GM18907 (cell line): ENCODE results near the gene SKIC2.
"Not testable (repeated sequence)": the region's sequence is repeated elsewhere in the genome, so short reads cannot be mapped to it uniquely, and the experiment has no call there.

Source experiments
- ATAC-seq: cut with Tn5 transposase; IDR thresholded peaks from one replicate; pipeline ENCODE4 v1.9.1; 2021; ENCODE audit warnings: mild to moderate bottlenecking, moderate library complexity; ENCODE audit not compliant: unreplicated experiment

SKIC2 gene

GRCh38 chr6:31958741-31959739 lies at the start of gene SKIC2, which contains the start of gene NELFE:
TSS of gene SKIC2 (plus strand) at chr6:31959175. CDS start at chr6:31959193, 18 bp downstream.
TSS of gene NELFE (minus strand) at chr6:31958971. CDS start at chr6:31958446, 525 bp downstream.
- ATAC-seq, result peak; percentile 92

DNA sequence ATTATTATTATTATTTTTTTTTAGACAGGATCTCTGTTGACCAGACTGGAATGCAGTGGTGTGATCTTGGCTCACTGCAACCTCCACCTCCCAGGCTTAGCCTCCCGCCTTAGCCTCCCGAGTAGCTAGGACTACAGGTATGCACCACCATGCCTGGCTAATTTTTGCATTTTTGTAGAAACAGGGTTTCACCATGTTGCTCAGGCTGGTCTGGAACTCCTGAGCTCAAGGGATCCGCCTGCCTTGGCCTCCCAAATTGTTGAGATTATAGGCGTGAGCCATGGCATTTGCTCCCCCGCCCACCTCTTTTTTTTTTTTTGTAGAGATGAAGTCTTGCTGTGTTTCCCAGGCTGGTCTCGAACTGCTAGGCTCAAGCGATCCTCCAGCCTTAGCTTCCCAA lies 49.7 kb upstream of the SKIC2 start:
- ATAC-seq, result not testable (repeated sequence)

- ATAC-seq, result no peak
Observed at GRCh38 chr6:31911826-31912585, 47.0 kb upstream of the SKIC2 start.

DNA sequence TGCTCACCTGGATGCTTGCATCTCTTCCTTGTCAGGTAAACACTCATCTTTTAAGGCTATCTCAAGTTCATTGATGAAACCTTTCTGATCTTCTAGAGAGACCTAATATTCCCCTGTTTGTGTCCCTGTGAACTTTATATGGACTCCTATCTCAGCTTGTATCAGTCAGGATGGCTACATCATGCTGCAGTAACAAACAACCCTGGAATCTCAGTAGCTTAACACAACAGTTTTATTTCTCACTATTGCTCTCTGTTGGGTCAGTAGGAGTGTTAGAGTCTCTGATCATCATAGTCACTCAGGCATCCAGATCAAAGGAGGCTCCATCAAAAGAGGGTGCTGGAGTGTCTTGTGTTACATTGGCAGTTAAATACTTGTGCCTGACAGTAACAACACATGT lies 43.6 kb upstream of the SKIC2 start:
- no peak for ATAC-seq

GRCh38 chr6:31915756-31916155 lies 43.2 kb upstream of the SKIC2 start:
- ATAC-seq, result no peak

DNA sequence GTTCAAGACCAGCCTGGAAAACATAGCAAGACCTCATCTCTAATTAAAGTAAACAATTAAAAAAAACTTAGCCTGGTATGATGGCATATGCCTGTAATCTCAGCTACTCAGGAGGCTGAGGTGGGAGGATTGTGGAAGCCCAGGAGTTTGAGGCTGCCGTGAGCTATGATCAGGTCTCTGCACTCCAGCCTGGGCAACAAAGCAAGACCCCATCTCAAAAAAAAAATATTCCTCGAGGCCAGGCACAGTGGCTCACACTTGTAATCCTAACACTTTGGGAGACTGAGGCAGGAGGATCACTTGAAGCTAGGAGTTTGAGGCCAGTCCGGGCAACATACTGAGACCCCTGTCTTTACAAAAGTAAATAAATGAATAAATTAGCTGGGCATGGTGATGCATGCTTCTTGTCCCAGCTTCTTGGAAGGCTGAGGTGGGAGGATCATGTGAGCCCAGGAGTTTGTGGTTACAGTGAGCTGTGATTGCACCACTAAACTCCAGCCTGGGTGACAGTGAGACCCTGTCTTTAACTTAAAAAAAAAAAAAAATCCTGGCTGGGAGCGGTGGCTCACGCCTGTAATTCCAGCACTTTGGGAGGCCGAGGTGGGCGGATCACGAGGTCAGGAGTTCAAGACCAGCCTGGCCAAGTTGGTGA lies 40.8 kb upstream of the SKIC2 start:
- ATAC-seq, result no peak

DNA sequence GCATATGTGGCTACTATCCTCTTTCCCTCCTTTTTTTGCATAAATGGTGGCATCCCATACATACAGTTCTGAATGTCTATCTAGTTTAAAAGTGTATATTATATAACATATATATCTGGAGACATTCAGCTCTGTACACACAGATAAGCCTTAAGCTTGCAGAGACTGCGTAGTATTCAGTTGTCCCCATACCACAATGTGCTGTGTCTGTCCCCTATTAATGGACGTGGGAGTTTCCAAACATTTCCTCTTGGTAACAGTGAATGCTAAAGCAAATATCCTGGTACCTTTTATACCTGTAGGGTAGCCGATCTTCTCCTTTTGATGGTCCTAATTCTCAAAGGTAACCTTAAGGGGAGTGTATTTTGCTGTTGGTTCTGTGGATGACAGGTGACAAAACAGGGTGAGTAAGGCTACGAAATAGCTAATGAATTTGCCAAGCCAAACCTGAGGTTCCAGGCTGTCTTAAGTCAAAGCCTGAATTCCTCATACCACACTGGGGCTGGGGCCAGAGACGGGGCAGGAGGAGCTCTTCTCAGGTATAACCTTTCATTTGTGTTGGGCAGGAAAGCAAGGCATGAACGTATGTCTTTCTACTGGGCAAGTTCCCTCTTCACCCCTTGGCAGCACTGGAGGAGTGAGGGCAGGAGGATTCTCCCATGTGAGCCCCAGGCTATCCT lies 39.2 kb upstream of the SKIC2 start:
- ATAC-seq, result no peak

- no peak for ATAC-seq
Observed at GRCh38 chr6:31920811-31921210, 38.2 kb upstream of the SKIC2 start.

GRCh38 chr6:31922942-31923341 lies 36.0 kb upstream of the SKIC2 start:
- no peak for ATAC-seq

DNA sequence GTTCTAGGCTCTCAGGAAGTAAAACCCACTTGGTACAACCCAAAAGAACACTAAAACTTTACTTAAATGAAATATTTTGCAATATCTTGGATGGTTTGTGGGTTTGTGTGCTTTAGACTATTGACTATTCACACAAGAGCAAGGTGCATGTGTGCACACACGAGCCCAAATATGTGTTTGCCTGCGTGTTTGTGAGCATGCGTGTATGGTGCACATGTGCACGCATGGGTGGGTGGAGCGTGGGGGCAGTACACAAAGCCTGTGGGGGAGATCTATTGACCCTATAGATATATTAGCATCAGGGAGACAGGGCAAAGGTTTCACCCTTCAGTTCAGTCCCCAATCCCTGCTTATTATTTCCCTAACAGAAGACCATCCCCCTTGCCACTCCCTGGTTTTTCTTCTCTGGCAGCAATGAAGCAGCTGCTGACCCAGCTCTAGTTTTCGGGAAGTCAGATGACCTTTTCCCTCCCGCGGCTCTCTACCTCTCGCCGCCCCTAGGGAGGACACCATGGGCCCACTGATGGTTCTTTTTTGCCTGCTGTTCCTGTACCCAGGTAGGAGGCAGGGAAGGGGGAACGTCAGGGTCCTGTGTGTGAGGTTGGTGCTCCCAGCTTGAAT lies 31.6 kb upstream of the SKIC2 start, which contains the start of gene C2:
Gene C2, plus strand, starts transcription at position 476 of the 621 bp plus-strand sequence. Its CDS starts 36 bp downstream, at position 512.
- no peak for ATAC-seq

DNA sequence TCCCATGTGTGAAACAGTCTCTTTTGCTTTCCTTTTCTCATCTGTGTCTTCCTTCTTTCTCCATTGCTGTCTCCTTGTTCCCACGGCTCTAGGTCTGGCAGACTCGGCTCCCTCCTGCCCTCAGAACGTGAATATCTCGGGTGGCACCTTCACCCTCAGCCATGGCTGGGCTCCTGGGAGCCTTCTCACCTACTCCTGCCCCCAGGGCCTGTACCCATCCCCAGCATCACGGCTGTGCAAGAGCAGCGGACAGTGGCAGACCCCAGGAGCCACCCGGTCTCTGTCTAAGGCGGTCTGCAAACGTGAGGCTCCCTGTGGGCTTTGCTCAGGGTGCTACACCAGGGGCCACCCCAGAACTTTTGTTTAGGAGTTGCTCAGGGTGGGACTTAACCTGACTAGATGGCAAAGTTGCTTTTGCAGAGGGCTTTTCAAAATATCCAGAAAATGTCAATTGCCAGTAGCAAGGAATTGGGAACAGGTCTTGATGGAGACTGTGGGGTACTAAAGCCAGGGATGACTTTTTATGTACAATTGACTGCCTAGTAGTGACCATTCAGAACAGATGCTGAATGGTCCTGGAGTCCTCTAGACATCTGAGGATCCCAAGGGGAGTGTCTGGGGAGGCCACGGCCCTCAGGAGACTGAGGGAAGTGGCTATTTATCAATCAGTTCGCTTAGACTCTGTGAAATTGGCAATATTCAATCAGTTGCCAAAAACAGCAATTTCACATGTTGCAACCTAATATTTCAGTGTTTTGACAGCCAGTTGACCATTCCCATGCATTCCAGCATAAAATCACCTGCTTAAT lies 30.9 kb upstream of the SKIC2 start:
- ATAC-seq, result no peak

GRCh38 chr6:31928672-31928939 lies 30.4 kb upstream of the SKIC2 start:
- ATAC-seq, result no peak

DNA sequence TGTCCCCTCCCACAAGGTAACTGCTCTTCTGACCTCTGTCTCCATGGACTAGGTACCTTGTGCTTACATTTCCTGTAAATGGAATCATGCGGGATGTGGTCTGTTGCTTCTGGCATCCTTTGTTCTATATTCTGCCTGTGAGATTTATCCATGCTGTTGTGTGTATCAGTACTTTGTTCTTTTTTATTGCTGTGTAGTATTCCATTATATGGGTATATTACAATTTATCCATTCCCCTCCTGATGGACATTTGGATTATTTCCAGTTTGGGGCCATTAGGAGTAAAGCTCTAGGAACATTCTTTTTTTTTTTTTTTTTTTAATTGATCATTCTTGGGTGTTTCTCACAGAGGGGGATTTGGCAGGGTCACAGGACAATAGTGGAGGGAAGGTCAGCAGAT lies 28.0 kb upstream of the SKIC2 start:
- ATAC-seq, result no peak

GRCh38 chr6:31932137-31932536 lies 26.8 kb upstream of the SKIC2 start:
- ATAC-seq, result not testable (repeated sequence)

GRCh38 chr6:31933537-31933936 lies 25.4 kb upstream of the SKIC2 start:
- no peak for ATAC-seq

- ATAC-seq, result no peak
Observed at GRCh38 chr6:31935021-31935420, 24.0 kb upstream of the SKIC2 start.

GRCh38 chr6:31935823-31936222 lies 23.2 kb upstream of the SKIC2 start:
- ATAC-seq, result no peak

- ATAC-seq, result no peak
Observed at GRCh38 chr6:31940256-31940664, 18.7 kb upstream of the SKIC2 start.

DNA sequence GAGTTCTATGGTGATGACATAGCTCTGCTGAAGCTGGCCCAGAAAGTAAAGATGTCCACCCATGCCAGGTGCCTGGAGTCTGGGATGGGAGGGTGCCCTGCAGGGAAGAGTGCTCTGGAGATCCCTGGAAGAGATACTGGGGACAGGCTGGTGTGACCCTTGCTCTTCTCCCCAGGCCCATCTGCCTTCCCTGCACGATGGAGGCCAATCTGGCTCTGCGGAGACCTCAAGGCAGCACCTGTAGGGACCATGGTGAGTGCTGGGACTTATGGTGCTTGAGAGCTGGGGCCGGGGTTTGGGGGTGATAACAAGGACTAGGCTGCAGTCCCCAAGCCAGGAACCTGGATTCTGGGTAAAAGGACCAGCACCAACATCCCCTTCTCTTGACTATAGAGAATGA lies 15.2 kb upstream of the SKIC2 start:
- ATAC-seq, result no peak

- ATAC-seq, result no peak
Observed at GRCh38 chr6:31945154-31945506, 13.8 kb upstream of the SKIC2 start.
